ENCODE measurements around the gene FEM1A. TPM values are rescaled to one million over a fixed set of nuclear protein-coding genes. Genes with fewer than 3 reads are reported as not detected.

Gene FEM1A
- total and polyA plus RNA-seq, 2 of the 13 experiments (the other 11 are each of a cell fraction or from before 2014, with no cell fraction given) = 3.2 to 10.8 TPM

- Histone ChIP-seq H3K4me1 (ENCODE audit: insufficient read depth, low read length) (peaks cover under 1% of the 10 kb centered on the region), H4K20me1 (ENCODE audit: insufficient read depth, low read length) (no peaks in the 10 kb centered on the region), H2AFZ (ENCODE audit: low read length) (no peak overlapping the region), H3K4me3 (replicated peaks in 1 of 3; ENCODE audit: insufficient read depth in 1 of 3, low read depth in 2 of 3, low read length in 3 of 3) (no peak overlapping the region), H3K79me2 (ENCODE audit: insufficient read depth, low read length) (peaks cover 2% of the 10 kb centered on the region), H3K4me2 (ENCODE audit: low read depth, low read length) (no peak overlapping the region), H3K36me3 (replicated peaks in 1 of 2; ENCODE audit: control insufficient read depth in 1 of 2, insufficient read depth in 2 of 2, low read length in 2 of 2) (no peaks in the 10 kb centered on the region), H3K27me3 (ENCODE audit: control insufficient read depth in 1 of 2, insufficient read depth in 2 of 2, low read length in 2 of 2) (no peaks in the 10 kb centered on the region), H3K9me3 (ENCODE audit: low read length) (no peaks in the 10 kb centered on the region), H3K27ac (ENCODE audit: extremely low read length, insufficient read depth, low read length) (no peak overlapping the region), H3K9ac (ENCODE audit: insufficient read depth, low read depth, low read length) (no peak overlapping the region)
- intact Hi-C loops (cut with micrococcal nuclease; ENCODE audit: unreplicated experiment) (no loop called here), in situ Hi-C loops (cut with HindIII; ENCODE audit: extremely low pct_ligation_motif_present, low pct_unique_long_range_greater_than_20kb) (no loop called here)
- BruUV-seq (replicated peaks) = no TSS peak
- ATAC-seq = no peak
- ChIA-PET POLR2A (interaction anchor here (1.1 kb wide), 1 partner anchor 21 kb away, joined by 3 read pairs; no protein-coding TSS in a partner anchor), CTCF (ENCODE audit: low intra/inter-chr PET ratio, low total read pairs) (no interaction called here)
- FAIRE-seq = no peak
- DNase-seq (ENCODE audit: low spot score) = no peak
- no peak for TF ChIP-seq ATF2 (CRISPR knock-in tag; IDR thresholded peaks at IDR 0.05)
- no peak for TF ChIP-seq IRX3 (CRISPR knock-in tag; IDR thresholded peaks at IDR 0.05; ENCODE audit: borderline replicate concordance, low read depth)
- TF ChIP-seq IKZF1 (IDR thresholded peaks at IDR 0.05) = no peak
- no peak for TF ChIP-seq RCOR2 (CRISPR knock-in tag; IDR thresholded peaks at IDR 0.05)
- TF ChIP-seq PPARG (CRISPR knock-in tag; conservative IDR thresholded peaks at IDR 0.05) = no peak
- no peak for TF ChIP-seq ZNF709 (CRISPR knock-in tag; IDR thresholded peaks at IDR 0.05)
- TF ChIP-seq ZBTB21 (CRISPR knock-in tag; IDR thresholded peaks at IDR 0.05) = no peak
- 79% methylated on average over 6 of the region's 6 CpGs for WGBS (ENCODE audit: low lambda C conversion rate)
These were observed 32.0 kb downstream of the FEM1A start for GRCh38 chr19:4823577-4823976.
